Fibroblast of lung (primary cell): ENCODE data around the gene ZSCAN1.

Experiments used
- EZH2 ChIP-seq: IDR thresholded peaks from 2 replicates; pipeline ENCODE4 v1.5.1; 2012; ENCODE audit warnings: low read length, control low read depth, mild to moderate bottlenecking; ENCODE audit errors: missing control alignments
- TF ChIP-seq, protein P1 (sequence below), 2 donors: IDR thresholded peaks in 1 of 2; conservative IDR thresholded peaks in 1 of 2; 1 replicate in 1 of 2; 2 replicates in 1 of 2; pipeline ENCODE4 v1.5.1; 2011 to 2012; ENCODE audit warnings: low read length in 2 of 2, control low read depth in 1 of 2, inconsistent platforms in 1 of 2, low read depth in 1 of 2, mild to moderate bottlenecking in 1 of 2

DNA sequence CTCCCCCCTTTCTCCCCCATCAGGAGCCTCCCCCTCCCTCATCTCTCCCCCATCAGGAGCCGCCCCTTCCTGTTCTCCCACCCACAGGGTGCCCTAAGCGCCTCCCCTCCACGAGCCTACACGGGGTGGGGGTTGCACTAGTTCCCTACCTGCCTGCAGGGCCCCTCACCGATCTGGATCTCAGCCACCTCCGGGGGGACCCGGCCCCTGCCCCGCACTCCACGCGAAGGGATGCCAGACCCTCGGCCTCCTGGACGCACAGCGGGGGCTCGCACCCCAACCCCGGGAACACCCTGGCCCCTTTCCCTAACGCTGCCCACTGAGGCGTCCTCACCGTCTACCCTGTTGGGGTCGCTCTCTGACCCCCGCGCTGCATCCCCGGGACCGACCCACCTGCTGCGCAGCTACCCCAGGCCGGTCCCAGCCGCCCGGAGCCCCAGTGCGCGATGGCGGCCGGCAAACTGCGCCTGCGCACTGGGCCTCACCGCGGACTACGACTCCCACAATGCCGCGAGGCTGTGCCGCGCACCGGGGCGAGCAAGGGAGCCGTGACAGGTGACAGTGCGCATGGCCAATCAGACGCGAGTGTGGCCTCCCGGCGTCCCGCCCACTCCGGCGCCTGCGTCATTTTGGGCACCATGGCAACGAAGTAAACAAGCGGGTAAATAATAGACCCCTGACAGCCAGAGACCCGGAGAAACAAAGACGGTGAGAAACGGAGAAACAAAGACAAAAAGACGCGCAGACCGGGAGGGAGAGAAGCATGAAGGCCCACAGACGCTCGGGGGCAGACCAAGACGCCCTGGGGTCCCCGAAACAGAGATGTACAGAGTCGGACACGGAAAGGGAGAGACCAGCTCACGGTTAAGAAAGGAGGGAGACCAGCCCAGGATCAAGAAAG is 64.2 kb downstream of the ZSCAN1 start, which contains the start of gene ZSCAN18:
- TF ChIP-seq, protein P1, sequence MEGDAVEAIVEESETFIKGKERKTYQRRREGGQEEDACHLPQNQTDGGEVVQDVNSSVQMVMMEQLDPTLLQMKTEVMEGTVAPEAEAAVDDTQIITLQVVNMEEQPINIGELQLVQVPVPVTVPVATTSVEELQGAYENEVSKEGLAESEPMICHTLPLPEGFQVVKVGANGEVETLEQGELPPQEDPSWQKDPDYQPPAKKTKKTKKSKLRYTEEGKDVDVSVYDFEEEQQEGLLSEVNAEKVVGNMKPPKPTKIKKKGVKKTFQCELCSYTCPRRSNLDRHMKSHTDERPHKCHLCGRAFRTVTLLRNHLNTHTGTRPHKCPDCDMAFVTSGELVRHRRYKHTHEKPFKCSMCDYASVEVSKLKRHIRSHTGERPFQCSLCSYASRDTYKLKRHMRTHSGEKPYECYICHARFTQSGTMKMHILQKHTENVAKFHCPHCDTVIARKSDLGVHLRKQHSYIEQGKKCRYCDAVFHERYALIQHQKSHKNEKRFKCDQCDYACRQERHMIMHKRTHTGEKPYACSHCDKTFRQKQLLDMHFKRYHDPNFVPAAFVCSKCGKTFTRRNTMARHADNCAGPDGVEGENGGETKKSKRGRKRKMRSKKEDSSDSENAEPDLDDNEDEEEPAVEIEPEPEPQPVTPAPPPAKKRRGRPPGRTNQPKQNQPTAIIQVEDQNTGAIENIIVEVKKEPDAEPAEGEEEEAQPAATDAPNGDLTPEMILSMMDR (conservative IDR thresholded peaks at IDR 0.05 in 1 of 2, IDR thresholded peaks at IDR 0.05 in 1 of 2; ENCODE audit: low read depth in 1 of 2, low read length in 2 of 2) = no peak
- no peak for TF ChIP-seq EZH2
